Esophagus muscularis mucosa (tissue), 4 donors: Measurements from ENCODE around the gene TSSK3. TPM values are rescaled to one million over a fixed set of nuclear protein-coding genes. Genes with fewer than 3 reads are reported as not detected.
"Not testable (repeated sequence)": the region's sequence is repeated elsewhere in the genome, so short reads cannot be mapped to it uniquely, and the experiment has no call there.

Experiments used
- DNase-seq: peaks from one replicate; pipeline ENCODE4 v3.0.0-alpha.2; 2017; ENCODE audit errors: extremely low spot score
- H3K27ac ChIP-seq, 4 donors: fragments of 200-600 bp; sonication (generic); replicated peaks in 1 of 4; 1 replicate in 3 of 4; 2 replicates in 1 of 4; pipeline ENCODE4 v1.5.1; 2016 to 2019; ENCODE audit warnings: mild to moderate bottlenecking in 1 of 4
- H3K27me3 ChIP-seq, 4 donors: fragments of 200-600 bp; sonication (generic); one replicate each; pipeline versions ENCODE4 v1.5.1 to v1.6.0; 2016 to 2019
- H3K36me3 ChIP-seq, 4 donors: fragments of 200-600 bp; sonication (generic); one replicate each; pipeline ENCODE4 v1.5.1; 2016 to 2019
- H3K4me1 ChIP-seq, 4 donors: fragments of 200-600 bp; sonication (generic); one replicate each; pipeline ENCODE4 v1.5.1; 2016 to 2019
- H3K4me3 ChIP-seq, 4 donors: fragments of 200-600 bp; sonication (generic); 1 replicate in 2 of 4; 2 replicates in 2 of 4; pipeline ENCODE4 v1.5.1; 2016 to 2019; ENCODE audit warnings: mild to moderate bottlenecking in 4 of 4, moderate library complexity in 1 of 4
- H3K9me3 ChIP-seq, 4 donors: fragments of 200-600 bp; sonication (generic); 1 replicate in 3 of 4; 2 replicates in 1 of 4; pipeline ENCODE4 v1.5.1; 2016 to 2019
- CTCF ChIP-seq, 3 experiments: fragments of 200-600 bp in 2 of 3; fragments of 450-650 bp in 1 of 3; sonication (generic) in 2 of 3; IDR thresholded peaks; one replicate each; pipeline ENCODE4 v1.5.1; 2017 to 2019; ENCODE audit warnings: antibody characterized with exemption in 3 of 3, mild to moderate bottlenecking in 2 of 3, moderate library complexity in 1 of 3
- EP300 ChIP-seq: sonication (generic); formaldehyde crosslinking; IDR thresholded peaks from one replicate; pipeline ENCODE4 v1.6.1; 2017; ENCODE audit warnings: antibody characterized with exemption
- POLR2A ChIP-seq: fragments of 450-650 bp; IDR thresholded peaks from one replicate; pipeline ENCODE4 v1.6.1; 2017; ENCODE audit warnings: antibody characterized with exemption, moderate library complexity, mild to moderate bottlenecking, low read depth
- POLR2AphosphoS5 ChIP-seq, 2 donors: sonication (generic); formaldehyde crosslinking; IDR thresholded peaks; one replicate each; pipeline ENCODE4 v1.6.1; 2017; ENCODE audit warnings: antibody characterized with exemption in 2 of 2
- WGBS: methylation state at CpG from one replicate; pipeline ENCODE4 v1.1.5; 2018; 5-methylcytosine and 5-hydroxymethylcytosine counted together
- intact Hi-C: fragments of 100-400 bp; cut with DNase I; formaldehyde crosslinking; loops from one replicate; pipeline ENCODE4 v1.15.1; 2023
- total RNA-seq, 4 donors: library from RNA; depleted of rRNA; stranded (reverse); fragments of >200 nt; gene quantifications; one replicate each; pipeline versions ENCODE4 v1.1.0 to v1.2.1, GENCODE V29; 2016

Gene TSSK3
- total RNA-seq, 4 donors from 2014 or later: 0.86 to 3.7 TPM; not detected in 2

- Histone ChIP-seq H3K36me3 (peaks cover 0 to 9% (median 0%) of the 10 kb centered on the region in 4 donors), H3K9me3 (no peaks in the 10 kb centered on the region), H3K4me3 (no peak overlapping the region), H3K27me3 (no peaks in the 10 kb centered on the region), H3K4me1 (peaks cover 37 to 55% (median 51%) of the 10 kb centered on the region in 4 donors), H3K27ac (peak overlapping the region; percentile 16 to 97 (median 70))
- WGBS: 68% methylated on average over 2 of the region's 2 CpGs
- intact Hi-C loops: no loop called here
- TF ChIP-seq CTCF (IDR thresholded peaks at IDR 0.05): no peak
- no peak for TF ChIP-seq POLR2A
- TF ChIP-seq POLR2AphosphoS5 (IDR thresholded peaks at IDR 0.05): no peak
- no peak for TF ChIP-seq EP300
- DNase-seq: no peak
These were observed 8.9 kb upstream of the TSSK3 start for GRCh38 chr1:32353431-32353830.

GRCh38 chr1:32353886-32354570, 8.3 kb upstream of the TSSK3 start:
- peaks cover 0 to 9% (median 0%) of the 10 kb centered on the region in 4 donors for H3K36me3 ChIP-seq
- H3K27me3 ChIP-seq: no peaks in the 10 kb centered on the region
- DNase-seq: no peak
- no peaks in the 10 kb centered on the region for H3K9me3 ChIP-seq
- H3K4me1 ChIP-seq: peaks cover 32 to 52% (median 48%) of the 10 kb centered on the region in 4 donors
- no peak for TF ChIP-seq EP300
- TF ChIP-seq POLR2AphosphoS5 (IDR thresholded peaks at IDR 0.05): peak in 1 of 2 donors; percentile 42
- WGBS: 42% methylated on average over 2 of the region's 2 CpGs
- H3K27ac ChIP-seq: peak overlapping the region; percentile 16 to 97 (median 70)
- no peak overlapping the region for H3K4me3 ChIP-seq
- intact Hi-C loops: no loop called here

DNA sequence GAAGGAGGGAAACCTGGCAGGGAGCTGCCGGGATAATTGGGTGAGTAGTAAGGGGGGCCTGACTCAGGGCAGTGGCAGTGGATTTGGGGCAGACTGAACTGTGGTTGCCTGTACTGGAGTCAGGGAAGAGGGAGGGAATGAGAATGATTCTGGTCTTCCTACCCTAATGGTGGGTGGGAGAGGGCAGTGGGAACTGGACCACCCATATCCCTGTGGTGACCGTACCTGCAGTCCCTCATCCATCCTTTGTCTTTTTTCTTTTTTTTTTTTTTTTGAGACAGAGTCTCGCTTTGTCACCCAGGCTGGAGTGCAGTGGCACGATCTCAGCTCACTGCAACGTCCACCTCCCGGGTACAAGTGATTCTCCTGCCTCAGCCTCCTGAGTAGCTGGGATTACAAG, 6.6 kb upstream of the TSSK3 start:
- H3K27me3 ChIP-seq, DNase-seq, H3K4me3 ChIP-seq, H3K27ac ChIP-seq, H3K36me3 ChIP-seq, H3K9me3 ChIP-seq, intact Hi-C loops: not testable (repeated sequence)
- H3K4me1 ChIP-seq: peaks cover 22 to 36% (median 34%) of the 10 kb centered on the region in 4 donors
- WGBS: 93% methylated on average over 6 of the region's 6 CpGs

GRCh38 chr1:32356478-32356877, 5.9 kb upstream of the TSSK3 start:
- 100% methylated on average over 1 of the region's 1 CpG for WGBS
- Histone ChIP-seq H3K9me3 (no peaks in the 10 kb centered on the region), H3K4me1 (peaks cover 23 to 35% (median 34%) of the 10 kb centered on the region in 4 donors)

GRCh38 chr1:32357614-32358013, 4.7 kb upstream of the TSSK3 start:
- H3K9me3 ChIP-seq: no peaks in the 10 kb centered on the region
- 69% methylated on average over 6 of the region's 6 CpGs for WGBS
- H3K4me1 ChIP-seq: peaks cover 24 to 39% (median 35%) of the 10 kb centered on the region in 4 donors
- no peaks in the 10 kb centered on the region for H3K27me3 ChIP-seq
- intact Hi-C loops: no loop called here
- TF ChIP-seq CTCF (IDR thresholded peaks at IDR 0.05): no peak
- no peak overlapping the region for H3K4me3 ChIP-seq
- H3K27ac ChIP-seq: no peak overlapping the region
- DNase-seq: no peak
- peaks cover 0 to 9% (median 0%) of the 10 kb centered on the region in 4 donors for H3K36me3 ChIP-seq

More at GRCh38 chr1:32356478-32356877, 5.9 kb upstream of the TSSK3 start:
- no peak for DNase-seq
- TF ChIP-seq POLR2AphosphoS5 (IDR thresholded peaks at IDR 0.05) (no peak), POLR2A (no peak), EP300 (no peak), CTCF (IDR thresholded peaks at IDR 0.05) (no peak)
- Histone ChIP-seq H3K36me3 (peaks cover 0 to 9% (median 0%) of the 10 kb centered on the region in 4 donors), H3K4me3 (no peak overlapping the region), H3K27me3 (no peaks in the 10 kb centered on the region), H3K27ac (no peak overlapping the region)
- intact Hi-C loops: no loop called here

DNA sequence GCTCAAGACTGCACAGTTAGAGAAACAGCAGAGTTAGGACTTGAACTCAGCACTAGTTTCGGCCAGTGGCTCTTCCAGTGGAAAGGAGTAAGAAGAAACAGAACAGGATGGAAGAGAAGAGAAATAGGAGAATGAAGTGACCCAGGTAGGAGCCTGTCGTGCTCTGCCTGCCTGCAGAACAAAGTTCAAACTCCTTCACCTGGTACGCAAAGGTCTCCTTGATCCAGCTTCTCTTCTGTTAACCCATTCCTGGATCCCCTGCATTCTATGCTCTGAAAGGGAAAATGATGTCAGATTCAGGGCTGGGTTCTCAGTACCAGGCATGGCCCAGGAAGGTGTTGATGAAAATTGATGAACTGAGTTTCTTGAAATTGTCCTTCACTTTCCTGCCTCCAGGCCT, 3.9 kb upstream of the TSSK3 start:
- Histone ChIP-seq H3K27me3 (no peaks in the 10 kb centered on the region), H3K27ac (no peak overlapping the region), H3K36me3 (peaks cover 0 to 15% (median 3%) of the 10 kb centered on the region in 4 donors), H3K9me3 (no peaks in the 10 kb centered on the region), H3K4me3 (no peak overlapping the region), H3K4me1 (peaks cover 16 to 34% (median 31%) of the 10 kb centered on the region in 4 donors)
- 89% methylated on average over 3 of the region's 3 CpGs for WGBS
- no peak for DNase-seq
- TF ChIP-seq EP300 (no peak), POLR2A (no peak), POLR2AphosphoS5 (IDR thresholded peaks at IDR 0.05) (no peak), CTCF (IDR thresholded peaks at IDR 0.05) (no peak)
- intact Hi-C loops: no loop called here
